ENCODE data around the gene FAAP100. TPM values are rescaled to one million over a fixed set of nuclear protein-coding genes. Genes with fewer than 3 reads are reported as not detected.

The FAAP100 gene
- total RNA-seq, 2 donors from 2014 or later, result 27.8 to 50.4 TPM

DNA sequence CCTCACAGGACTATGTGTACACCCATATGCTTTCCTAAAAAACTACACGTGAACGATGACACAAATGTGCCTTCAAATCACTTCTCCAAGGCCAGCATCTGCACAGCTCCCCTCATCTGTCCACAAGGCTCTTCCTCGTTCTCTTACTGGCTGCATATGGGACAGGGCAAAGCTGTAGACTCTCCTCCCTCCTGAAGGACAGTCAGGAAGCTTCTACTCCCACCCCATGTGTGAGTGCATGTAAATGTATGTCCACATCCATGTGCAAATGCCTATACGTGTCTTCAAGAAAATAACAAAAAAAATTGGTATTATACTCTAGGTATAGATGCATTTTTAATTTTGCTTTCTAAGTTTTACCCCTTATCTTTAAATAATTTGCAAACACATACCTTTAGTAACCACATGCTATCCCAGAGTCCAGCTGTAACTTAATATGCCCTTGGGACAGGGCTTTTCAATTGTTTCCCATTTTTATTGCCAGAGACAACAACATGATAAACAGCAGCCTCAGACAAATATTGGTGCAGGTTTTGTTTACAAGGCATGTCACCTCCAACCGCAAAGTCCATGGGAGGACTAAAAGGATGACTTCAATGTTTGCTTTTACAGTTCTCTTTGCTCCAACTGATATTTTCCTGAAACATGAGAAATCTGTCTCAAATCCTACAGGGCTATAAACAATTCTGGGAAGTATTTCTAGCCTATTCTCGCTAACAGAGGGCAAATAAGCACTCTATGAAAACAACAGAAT is 31.6 kb upstream of the FAAP100 start:
- H3K27me3 ChIP-seq, result no peaks in the 10 kb centered on the region
- 85 to 87% methylated on average over 6 of the region's 6 CpGs for WGBS, 2 donors
- ATAC-seq (no peak), DNase-seq (no peak)
- no peak overlapping the region for H3K27ac ChIP-seq
- H3K36me3 ChIP-seq (replicated peaks in 1 of 2; ENCODE audit: insufficient read depth in 1 of 2, low read depth in 2 of 2), result peaks cover 8 to 19% of the 10 kb centered on the region in 2 donors
- no peaks in the 10 kb centered on the region for H3K4me1 ChIP-seq
- TF ChIP-seq POLR2A (IDR thresholded peaks at IDR 0.05), result no peak
- TF ChIP-seq, protein P1, sequence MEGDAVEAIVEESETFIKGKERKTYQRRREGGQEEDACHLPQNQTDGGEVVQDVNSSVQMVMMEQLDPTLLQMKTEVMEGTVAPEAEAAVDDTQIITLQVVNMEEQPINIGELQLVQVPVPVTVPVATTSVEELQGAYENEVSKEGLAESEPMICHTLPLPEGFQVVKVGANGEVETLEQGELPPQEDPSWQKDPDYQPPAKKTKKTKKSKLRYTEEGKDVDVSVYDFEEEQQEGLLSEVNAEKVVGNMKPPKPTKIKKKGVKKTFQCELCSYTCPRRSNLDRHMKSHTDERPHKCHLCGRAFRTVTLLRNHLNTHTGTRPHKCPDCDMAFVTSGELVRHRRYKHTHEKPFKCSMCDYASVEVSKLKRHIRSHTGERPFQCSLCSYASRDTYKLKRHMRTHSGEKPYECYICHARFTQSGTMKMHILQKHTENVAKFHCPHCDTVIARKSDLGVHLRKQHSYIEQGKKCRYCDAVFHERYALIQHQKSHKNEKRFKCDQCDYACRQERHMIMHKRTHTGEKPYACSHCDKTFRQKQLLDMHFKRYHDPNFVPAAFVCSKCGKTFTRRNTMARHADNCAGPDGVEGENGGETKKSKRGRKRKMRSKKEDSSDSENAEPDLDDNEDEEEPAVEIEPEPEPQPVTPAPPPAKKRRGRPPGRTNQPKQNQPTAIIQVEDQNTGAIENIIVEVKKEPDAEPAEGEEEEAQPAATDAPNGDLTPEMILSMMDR (IDR thresholded peaks at IDR 0.05), result no peak
- no peaks in the 10 kb centered on the region for H3K9me3 ChIP-seq
- H3K4me3 ChIP-seq, result no peak overlapping the region
- intact Hi-C loops (cut with DNase I), result no loop called here

DNA sequence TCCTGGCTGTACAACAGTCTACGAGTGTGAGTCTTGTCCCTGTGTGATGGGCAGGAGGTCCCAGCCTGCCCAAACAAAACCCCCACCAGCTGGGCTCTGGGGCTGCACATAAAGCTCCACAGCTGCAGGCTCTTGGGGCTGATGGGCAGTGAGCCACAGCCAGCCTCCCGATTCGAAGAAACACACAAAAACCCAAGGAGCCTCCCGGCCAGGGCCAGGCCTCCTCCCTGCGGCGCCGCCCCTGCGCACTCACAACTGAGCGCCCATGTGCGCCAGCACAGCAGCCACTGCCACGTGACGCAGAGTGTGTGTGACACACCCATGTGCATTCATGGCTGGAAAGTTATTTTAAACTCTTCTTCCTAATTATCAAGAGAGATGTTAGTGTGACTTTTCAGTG is 30.6 kb upstream of the FAAP100 start:
- WGBS, 2 donors, result 92 to 96% methylated on average over 10 of the region's 12 CpGs
- TF ChIP-seq, protein P1 (IDR thresholded peaks at IDR 0.05), result no peak
- TF ChIP-seq POLR2A (IDR thresholded peaks at IDR 0.05), result no peak
- Histone ChIP-seq H3K4me3 (no peak overlapping the region), H3K27me3 (no peaks in the 10 kb centered on the region), H3K36me3 (replicated peaks in 1 of 2; ENCODE audit: insufficient read depth in 1 of 2, low read depth in 2 of 2) (peaks cover 0 to 11% of the 10 kb centered on the region in 2 donors), H3K9me3 (no peaks in the 10 kb centered on the region), H3K27ac (no peak overlapping the region), H3K4me1 (no peaks in the 10 kb centered on the region)
- ATAC-seq, result no peak
- intact Hi-C loops (cut with DNase I), result no loop called here
- DNase-seq, result no peak

DNA sequence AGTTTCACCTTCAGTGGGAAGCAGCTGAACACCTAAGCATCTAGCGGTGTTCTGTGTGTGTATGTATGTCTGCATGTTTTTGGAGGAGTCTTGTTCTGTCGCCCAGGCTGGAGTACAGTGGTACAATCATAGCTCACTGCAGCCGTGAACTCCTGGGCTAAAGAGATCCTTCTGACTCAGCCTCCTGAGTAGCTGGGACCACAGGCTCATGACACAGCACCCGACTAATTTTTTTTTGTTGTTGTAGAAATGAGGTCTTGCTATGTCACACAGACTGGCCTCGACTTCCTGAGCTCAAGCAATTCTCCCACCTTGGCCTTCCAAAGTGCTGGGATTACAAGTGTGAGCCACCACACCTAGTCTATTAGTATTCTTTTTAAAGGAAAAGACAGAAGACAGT is 30.2 kb upstream of the FAAP100 start:
- peaks cover 0 to 11% of the 10 kb centered on the region in 2 donors for H3K36me3 ChIP-seq (replicated peaks in 1 of 2; ENCODE audit: insufficient read depth in 1 of 2, low read depth in 2 of 2)
- H3K4me1 ChIP-seq, result no peaks in the 10 kb centered on the region
- H3K9me3 ChIP-seq, result no peaks in the 10 kb centered on the region
- 91 to 94% methylated on average over 4 to 5 of the region's 5 CpGs for WGBS, 2 donors
- DNase-seq (no peak), ATAC-seq (no peak)
- intact Hi-C loops (cut with DNase I), result no loop called here
- no peak overlapping the region for H3K27ac ChIP-seq
- H3K27me3 ChIP-seq, result no peaks in the 10 kb centered on the region
- TF ChIP-seq, protein P1 (IDR thresholded peaks at IDR 0.05), result no peak
- TF ChIP-seq POLR2A (IDR thresholded peaks at IDR 0.05), result no peak
- no peak overlapping the region for H3K4me3 ChIP-seq

DNA sequence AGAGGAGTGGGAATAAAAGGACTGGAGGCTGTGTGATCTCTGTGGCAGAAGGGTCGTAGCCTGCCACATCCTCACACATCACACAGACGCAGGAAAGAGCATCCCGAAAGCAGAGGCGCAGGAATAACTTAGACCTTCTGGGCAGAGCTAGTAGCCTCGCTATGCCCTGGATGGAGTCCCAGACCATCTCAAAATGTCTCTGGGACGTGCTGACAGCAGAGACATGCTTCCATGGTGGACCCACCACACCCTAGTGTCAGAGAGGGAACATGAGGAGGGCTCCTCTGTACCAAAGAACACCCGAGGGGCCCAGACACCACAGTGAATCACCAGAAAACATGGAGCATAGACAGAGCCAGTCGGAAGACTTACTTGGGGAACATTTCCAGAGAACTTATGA is 29.6 kb upstream of the FAAP100 start:
- intact Hi-C loops (cut with DNase I), result no loop called here
- no peaks in the 10 kb centered on the region for H3K9me3 ChIP-seq
- 80 to 85% methylated on average over 5 to 8 of the region's 8 CpGs for WGBS, 2 donors
- H3K27me3 ChIP-seq, result no peaks in the 10 kb centered on the region
- ATAC-seq, result no peak
- no peak overlapping the region for H3K4me3 ChIP-seq
- no peak for TF ChIP-seq POLR2A (IDR thresholded peaks at IDR 0.05)
- TF ChIP-seq, protein P1 (IDR thresholded peaks at IDR 0.05), result no peak
- DNase-seq, result no peak
- H3K4me1 ChIP-seq, result peaks cover 5% of the 10 kb centered on the region
- H3K36me3 ChIP-seq (replicated peaks in 1 of 2; ENCODE audit: insufficient read depth in 1 of 2, low read depth in 2 of 2), result peaks cover 0 to 11% of the 10 kb centered on the region in 2 donors
- no peak overlapping the region for H3K27ac ChIP-seq

- WGBS, 2 donors, result 78 to 96% methylated on average over 3 to 6 of the region's 6 CpGs
- intact Hi-C loops (cut with DNase I), result no loop called here
- DNase-seq, result no peak
- Histone ChIP-seq H3K36me3 (replicated peaks in 1 of 2; ENCODE audit: insufficient read depth in 1 of 2, low read depth in 2 of 2) (peaks cover 0 to 11% of the 10 kb centered on the region in 2 donors), H3K9me3 (no peaks in the 10 kb centered on the region), H3K27ac (no peak overlapping the region), H3K4me3 (no peak overlapping the region), H3K27me3 (no peaks in the 10 kb centered on the region), H3K4me1 (peaks cover 11% of the 10 kb centered on the region)
- ATAC-seq, result no peak
- no peak for TF ChIP-seq POLR2A (IDR thresholded peaks at IDR 0.05)
- TF ChIP-seq, protein P1 (IDR thresholded peaks at IDR 0.05), result no peak
Measured at GRCh38 chr17:81580481-81580880, 28.3 kb upstream of the FAAP100 start.

Data from body of pancreas (tissue), 4 donors.